NCI-H82 (cell line): ENCODE results near the gene UGGT2.
"Not testable (repeated sequence)": the region's sequence is repeated elsewhere in the genome, so short reads cannot be mapped to it uniquely, and the experiment has no call there.

ENCODE experiments used
- DNase-seq: peaks from one replicate; lab custom pipeline; 2025; lab: John Stamatoyannopoulos, UW

UGGT2 gene

GRCh38 chr13:95968906-95969305, 84.3 kb downstream of the UGGT2 start:
- DNase-seq = no peak

DNA sequence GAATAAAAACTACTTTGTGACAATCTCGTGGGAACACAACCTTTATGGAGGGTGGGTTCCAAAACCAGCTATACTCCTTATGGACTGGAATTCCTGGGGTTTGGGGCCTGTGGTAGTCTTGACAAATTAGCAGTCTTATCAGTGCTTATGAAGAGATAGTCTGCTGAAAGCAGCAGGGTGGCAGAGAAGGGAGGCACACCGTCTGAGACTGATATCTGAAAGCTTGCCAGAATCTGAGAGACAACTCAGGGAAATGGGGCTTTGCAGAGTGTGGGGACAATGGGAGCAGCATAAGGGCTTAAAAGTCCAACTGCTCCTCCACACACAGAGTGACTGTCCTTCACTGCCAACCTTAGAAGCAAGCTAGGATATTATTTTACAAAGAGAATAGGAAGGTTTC, 95.9 kb downstream of the UGGT2 start:
- DNase-seq = no peak

DNA sequence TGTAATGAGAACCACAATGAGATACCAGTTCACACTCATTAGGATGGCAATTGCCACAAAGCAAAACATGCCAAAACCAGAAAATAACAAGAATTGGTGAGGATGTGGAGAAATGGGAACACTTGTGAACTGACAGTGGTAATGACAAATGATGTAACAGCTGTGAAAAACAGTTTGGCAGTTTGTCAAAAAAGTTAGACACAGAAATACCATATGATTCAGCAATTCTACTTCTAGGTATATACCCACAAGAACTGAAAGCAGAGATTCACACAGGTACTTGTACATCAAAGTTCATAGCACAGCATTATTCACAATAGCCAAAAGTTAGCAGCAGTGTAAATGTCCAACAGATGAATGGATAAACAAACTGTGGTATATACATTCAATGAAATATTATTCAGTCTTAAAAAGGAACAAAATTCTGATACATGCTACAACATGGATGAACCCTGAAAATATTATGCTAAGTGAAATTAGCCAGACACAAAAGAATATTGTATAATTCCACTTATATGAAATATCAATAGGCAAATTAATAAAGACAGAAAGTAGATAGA, 96.5 kb downstream of the UGGT2 start:
- no peak for DNase-seq

DNA sequence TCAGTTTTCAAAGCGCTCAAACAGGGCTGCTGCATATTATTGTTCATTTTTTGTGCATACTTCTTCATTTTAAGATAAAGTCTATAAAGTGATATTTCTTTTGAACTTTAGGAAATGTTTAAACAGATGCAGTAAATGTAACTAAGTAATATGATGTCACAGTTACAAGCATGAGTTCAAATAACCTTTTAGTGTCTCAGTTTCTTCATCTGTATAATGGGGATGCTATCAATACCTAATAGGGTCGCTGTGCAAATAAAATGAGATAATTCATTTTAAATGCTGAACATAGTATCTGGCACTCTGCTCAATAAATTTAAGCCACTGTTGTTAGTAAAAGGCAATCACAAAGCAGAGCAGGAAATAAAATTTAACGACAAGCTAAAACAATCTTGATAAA, 97.5 kb downstream of the UGGT2 start:
- DNase-seq = no peak

DNA sequence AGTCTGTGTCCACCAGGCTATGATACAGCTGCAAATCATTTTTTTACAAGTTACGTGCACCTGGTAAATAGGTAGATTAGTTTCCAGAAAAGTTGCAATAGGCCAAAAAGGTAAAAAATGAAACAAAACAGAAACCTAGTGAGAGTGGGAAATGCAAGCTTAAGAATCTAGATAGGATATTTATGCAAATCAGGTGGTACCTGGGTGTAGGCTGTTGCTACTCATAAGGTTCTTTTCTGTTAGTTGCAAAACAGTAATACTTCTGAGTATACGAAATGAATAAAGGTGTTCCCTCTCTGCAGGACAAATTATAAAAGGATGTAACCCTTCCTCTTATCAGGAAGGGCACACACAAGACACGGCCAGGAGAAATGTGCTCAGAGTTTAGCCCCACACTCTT, 97.9 kb downstream of the UGGT2 start:
- DNase-seq = no peak

DNA sequence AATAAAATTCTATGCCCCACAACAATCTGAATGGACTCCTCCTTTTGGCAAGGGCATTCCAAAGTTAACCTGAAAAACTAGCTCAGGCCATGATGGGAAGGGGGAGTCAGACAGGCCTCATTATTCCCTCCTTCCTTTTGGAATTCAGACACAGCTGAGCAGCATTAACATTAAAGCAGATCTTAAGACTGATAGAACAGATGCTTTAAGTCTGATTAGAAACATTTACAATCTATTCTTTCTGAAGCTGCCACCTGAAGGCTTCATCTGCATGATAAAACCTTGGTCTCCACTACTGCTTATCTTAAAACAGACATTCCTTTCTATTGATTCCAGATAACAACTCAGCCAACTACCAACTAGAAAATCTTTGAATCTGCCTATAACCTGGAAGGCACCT, 98.9 kb downstream of the UGGT2 start:
- DNase-seq = no peak

- DNase-seq = no peak
Observed at GRCh38 chr13:95950103-95950502, 103.1 kb downstream of the UGGT2 start.

- DNase-seq = peak; percentile 82
Observed at GRCh38 chr13:95948656-95949055, 104.5 kb downstream of the UGGT2 start.

DNA sequence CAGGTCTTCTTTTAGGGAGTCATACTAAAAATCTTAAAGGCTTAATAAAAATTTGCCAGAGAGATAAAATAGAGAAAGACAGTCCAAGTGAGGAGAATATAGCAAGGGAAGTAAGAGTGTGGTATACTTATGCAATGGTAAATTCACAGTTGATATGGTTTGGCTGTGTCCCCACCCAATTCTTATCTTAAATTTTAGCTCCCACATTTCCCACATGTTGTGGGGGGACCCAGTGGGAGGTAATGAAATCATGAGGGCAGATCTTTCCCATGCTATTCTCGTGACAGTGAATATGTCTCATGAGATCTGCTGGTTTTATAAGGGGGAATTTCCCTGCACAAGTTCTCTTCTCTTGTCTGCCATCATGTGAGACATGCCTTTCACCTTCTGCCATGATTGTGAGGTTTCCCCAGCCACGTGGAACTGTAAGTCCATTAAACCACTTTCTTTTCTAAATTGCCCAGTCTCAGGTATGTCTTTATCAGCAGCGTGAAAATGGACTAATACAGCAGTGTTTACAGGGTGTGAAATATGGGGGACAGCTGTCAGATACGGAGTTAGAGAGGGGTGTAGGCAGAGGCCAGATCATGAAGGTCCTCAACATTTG, 115.4 kb downstream of the UGGT2 start:
- DNase-seq = no peak

GRCh38 chr13:95931300-95932025, 121.7 kb downstream of the UGGT2 start:
- no peak for DNase-seq

DNA sequence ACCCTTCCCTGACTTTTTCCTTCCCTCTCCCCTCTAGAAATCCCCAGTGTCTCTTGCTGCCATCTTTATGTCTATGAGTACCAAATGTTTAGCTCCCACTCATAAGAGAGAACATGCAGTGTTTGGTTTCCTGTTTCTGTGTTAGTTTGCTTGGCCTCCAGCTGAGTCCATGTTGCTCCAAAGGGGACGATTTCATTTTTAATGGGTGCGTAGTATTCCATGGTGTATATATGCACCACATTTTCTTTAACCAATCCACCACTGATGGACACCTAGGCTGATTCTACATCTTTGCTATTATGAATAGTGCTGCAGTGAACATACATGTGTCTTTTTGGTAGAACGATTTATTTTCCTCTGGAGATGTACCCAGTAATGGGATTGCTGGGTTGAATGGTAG, 123.8 kb downstream of the UGGT2 start:
- DNase-seq = no peak

GRCh38 chr13:95928367-95928906, 124.8 kb downstream of the UGGT2 start:
- not testable (repeated sequence) for DNase-seq

DNA sequence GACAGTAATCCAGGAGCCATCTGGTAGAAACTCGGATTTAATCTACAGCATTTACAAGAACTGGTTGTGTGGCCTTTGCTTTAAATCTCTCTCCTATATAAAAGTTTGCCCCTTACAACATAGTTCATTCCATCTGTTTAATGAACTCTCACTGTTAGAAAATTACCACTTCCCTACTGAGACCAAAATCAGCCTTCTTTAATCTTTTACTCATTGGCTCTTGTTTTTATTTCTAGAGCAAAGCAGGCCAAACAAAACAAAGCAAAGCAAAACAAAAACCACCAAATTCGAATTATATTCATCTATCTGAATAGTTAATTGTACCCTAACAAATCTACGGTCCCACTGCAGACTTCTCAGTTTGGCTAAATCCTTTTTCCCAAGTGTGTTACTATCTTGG, 127.0 kb downstream of the UGGT2 start:
- DNase-seq = peak; percentile 65

- no peak for DNase-seq
Observed at GRCh38 chr13:95924389-95924994, 128.7 kb downstream of the UGGT2 start.

GRCh38 chr13:95921485-95921884, 131.7 kb downstream of the UGGT2 start:
- no peak for DNase-seq

- DNase-seq = no peak
Observed at GRCh38 chr13:95920485-95920884, 132.7 kb downstream of the UGGT2 start.

- DNase-seq = no peak
Observed at GRCh38 chr13:95918860-95919259, 134.3 kb downstream of the UGGT2 start.

- DNase-seq = no peak
Observed at GRCh38 chr13:95914991-95915501, 138.2 kb downstream of the UGGT2 start.

- no peak for DNase-seq
Observed at GRCh38 chr13:95906999-95907398, 146.2 kb downstream of the UGGT2 start.

- no peak for DNase-seq
Observed at GRCh38 chr13:95903569-95903968, 149.6 kb downstream of the UGGT2 start.

GRCh38 chr13:95902741-95903140, 150.5 kb downstream of the UGGT2 start:
- no peak for DNase-seq

GRCh38 chr13:95898256-95898655, 154.9 kb downstream of the UGGT2 start:
- DNase-seq = no peak

DNA sequence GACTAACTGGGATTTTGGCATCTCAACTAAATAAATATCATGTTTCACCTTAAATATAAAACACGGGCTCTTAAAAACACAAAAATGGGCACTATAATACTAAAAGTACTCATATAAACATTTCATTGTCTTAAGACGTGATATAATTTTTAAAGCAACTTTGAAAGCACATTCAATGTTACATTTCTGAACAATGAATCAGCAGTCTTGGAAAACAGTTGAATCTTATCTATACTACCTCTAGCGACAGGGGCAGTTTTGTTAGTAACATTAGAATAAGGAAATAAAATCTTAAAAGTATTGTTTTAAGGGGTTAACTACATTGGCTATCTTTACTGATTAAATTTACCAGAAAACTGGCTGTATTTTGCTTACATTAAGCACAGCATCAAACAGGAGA, 156.9 kb downstream of the UGGT2 start:
- no peak for DNase-seq
